OCI-LY7 (cell line): ENCODE data around the gene PRRX1. TPM values are rescaled to one million over a fixed set of nuclear protein-coding genes. Genes with fewer than 3 reads are reported as not detected.

Source experiments
- BruUV-seq: library from RNA; stranded (reverse); fragments of 400-500 nt; replicated peaks from 2 replicates; lab custom pipeline; 2021; lab: Mats Ljungman, UMichigan
- CTCF ChIA-PET: fragments of 300-600 bp; sonication (Branson Sonifier 250); formaldehyde crosslinking; loops from one replicate; lab custom pipeline; 2022; ENCODE audit warnings: antibody characterized with exemption; ENCODE audit not compliant: unreplicated experiment; lab: Charles Lee
- POLR2A ChIA-PET: fragments of 300-600 bp; sonication (Branson Sonifier 250); formaldehyde crosslinking; loops from one replicate; lab custom pipeline; 2022; ENCODE audit warnings: antibody characterized with exemption; lab: Charles Lee
- DNase-seq: peaks from one replicate; pipeline ENCODE4 v3.0.0-alpha.2; 2015; ENCODE audit warnings: low spot score
- H2AFZ ChIP-seq: fragments of 200-600 bp; sonication (generic), shearing (Covaris generic); 2 replicates; pipeline ENCODE4 v1.6.1; 2014; ENCODE audit warnings: mild to moderate bottlenecking, antibody characterized with exemption, low read length, moderate library complexity
- H3K27ac ChIP-seq: fragments of 200-600 bp; sonication (generic); 2 replicates; pipeline ENCODE4 v1.5.1; 2014; ENCODE audit warnings: mixed run types, low read depth, mild to moderate bottlenecking, moderate library complexity, low read length, inconsistent platforms; ENCODE audit not compliant: poor library complexity, severe bottlenecking
- H3K36me3 ChIP-seq: fragments of 200-600 bp; sonication (generic); 2 replicates; pipeline ENCODE4 v1.6.1; 2014; ENCODE audit warnings: mild to moderate bottlenecking, antibody characterized with exemption, low read length, moderate library complexity, mixed read lengths; ENCODE audit not compliant: insufficient read depth
- H3K4me1 ChIP-seq: fragments of 200-600 bp; sonication (generic); 2 replicates; pipeline ENCODE4 v1.5.1; 2014; ENCODE audit warnings: mild to moderate bottlenecking, low read length; ENCODE audit not compliant: insufficient read depth, poor library complexity, severe bottlenecking
- H3K4me2 ChIP-seq: fragments of 200-600 bp; sonication (generic); 2 replicates; pipeline ENCODE4 v1.6.1; 2014; ENCODE audit warnings: mild to moderate bottlenecking, low read length
- H3K4me3 ChIP-seq: fragments of 200-600 bp; sonication (generic); 2 replicates; pipeline ENCODE4 v1.5.1; 2014; ENCODE audit warnings: mild to moderate bottlenecking, low read depth, low read length; ENCODE audit not compliant: poor library complexity, severe bottlenecking
- H3K79me2 ChIP-seq: fragments of 200-600 bp; sonication (generic); 2 replicates; pipeline ENCODE4 v1.6.1; 2016; ENCODE audit warnings: low read depth, mild to moderate bottlenecking, low read length, moderate library complexity, mixed read lengths; ENCODE audit not compliant: insufficient read depth
- H3K9me2 ChIP-seq: fragments of 200-600 bp; sonication (generic); 2 replicates; pipeline ENCODE4 v1.6.1; 2016; ENCODE audit warnings: mild to moderate bottlenecking, low read length, mixed read lengths; ENCODE audit not compliant: insufficient read depth
- H3K9me3 ChIP-seq: fragments of 200-600 bp; sonication (generic); 2 replicates; pipeline ENCODE4 v1.6.1; 2014; ENCODE audit warnings: mild to moderate bottlenecking, mixed run types, low read length, mixed read lengths
- H4K20me1 ChIP-seq: fragments of 200-600 bp; sonication (generic); 2 replicates; pipeline ENCODE4 v1.6.1; 2014; ENCODE audit warnings: mild to moderate bottlenecking, antibody characterized with exemption, low read length, moderate library complexity, mixed read lengths; ENCODE audit not compliant: insufficient read depth
- EZH2phosphoT487 ChIP-seq: fragments of 200-600 bp; sonication (generic); IDR thresholded peaks from 2 replicates; pipeline ENCODE4 v1.6.1; 2018; ENCODE audit warnings: low read depth, borderline replicate concordance, mild to moderate bottlenecking, mixed run types, antibody characterized with exemption, low read length, moderate library complexity, mixed read lengths
- intact Hi-C: fragments of 100-400 bp; cut with micrococcal nuclease; formaldehyde crosslinking; loops from one replicate; pipeline ENCODE4 v1.10.0; 2022; ENCODE audit not compliant: unreplicated experiment
- total RNA-seq, 2 experiments: library from RNA; depleted of rRNA in 1 of 2; stranded (reverse); fragments of >200 nt in 1 of 2; shearing (Covaris generic) in 1 of 2; gene quantifications; 2 replicates each; pipeline ENCODE4 v1.2.3, GENCODE V29; 2014 to 2022
- TF ChIP-seq, protein P1 (sequence below): fragments of 200-600 bp; sonication (generic); conservative IDR thresholded peaks from 2 replicates; pipeline ENCODE4 v1.5.1; 2014; ENCODE audit warnings: mild to moderate bottlenecking, antibody characterized with exemption, low read length, moderate library complexity, mixed read lengths

Gene PRRX1
- total RNA-seq, 2 experiments from 2014 or later: not detected

DNA sequence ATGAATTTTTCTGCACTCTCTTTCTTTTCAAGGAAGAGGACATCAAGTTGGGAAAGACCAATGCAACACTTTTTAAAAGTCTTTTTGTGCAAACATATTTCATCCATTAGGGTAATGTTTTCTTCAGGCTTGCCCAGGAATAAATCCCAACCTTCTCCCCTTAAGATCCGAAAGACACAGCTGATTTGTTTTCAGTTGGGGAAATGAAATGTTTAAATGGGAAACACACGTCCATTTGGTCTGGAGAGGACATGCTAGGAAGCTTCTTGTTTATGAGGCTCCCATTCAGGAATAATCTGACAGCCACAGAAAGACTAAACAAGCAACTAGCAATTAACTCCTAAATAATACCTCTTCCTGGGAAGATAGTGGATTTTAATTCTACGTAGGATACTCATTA is 91.9 kb downstream of the PRRX1 start:
- Histone ChIP-seq H3K4me2 (no peak overlapping the region), H4K20me1 (no peaks in the 10 kb centered on the region), H3K4me1 (no peaks in the 10 kb centered on the region), H3K9me2 (no peaks in the 10 kb centered on the region; the same call in 1 of the 2 replicates), H3K79me2 (no peaks in the 10 kb centered on the region), H3K27ac (no peak overlapping the region), H3K9me3 (no peaks in the 10 kb centered on the region), H3K36me3 (no peaks in the 10 kb centered on the region), H3K4me3 (no peak overlapping the region), H2AFZ (no peak overlapping the region)
- intact Hi-C loops: no loop called here
- no TSS peak for BruUV-seq
- TF ChIP-seq, protein P1, sequence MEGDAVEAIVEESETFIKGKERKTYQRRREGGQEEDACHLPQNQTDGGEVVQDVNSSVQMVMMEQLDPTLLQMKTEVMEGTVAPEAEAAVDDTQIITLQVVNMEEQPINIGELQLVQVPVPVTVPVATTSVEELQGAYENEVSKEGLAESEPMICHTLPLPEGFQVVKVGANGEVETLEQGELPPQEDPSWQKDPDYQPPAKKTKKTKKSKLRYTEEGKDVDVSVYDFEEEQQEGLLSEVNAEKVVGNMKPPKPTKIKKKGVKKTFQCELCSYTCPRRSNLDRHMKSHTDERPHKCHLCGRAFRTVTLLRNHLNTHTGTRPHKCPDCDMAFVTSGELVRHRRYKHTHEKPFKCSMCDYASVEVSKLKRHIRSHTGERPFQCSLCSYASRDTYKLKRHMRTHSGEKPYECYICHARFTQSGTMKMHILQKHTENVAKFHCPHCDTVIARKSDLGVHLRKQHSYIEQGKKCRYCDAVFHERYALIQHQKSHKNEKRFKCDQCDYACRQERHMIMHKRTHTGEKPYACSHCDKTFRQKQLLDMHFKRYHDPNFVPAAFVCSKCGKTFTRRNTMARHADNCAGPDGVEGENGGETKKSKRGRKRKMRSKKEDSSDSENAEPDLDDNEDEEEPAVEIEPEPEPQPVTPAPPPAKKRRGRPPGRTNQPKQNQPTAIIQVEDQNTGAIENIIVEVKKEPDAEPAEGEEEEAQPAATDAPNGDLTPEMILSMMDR: no peak
- no peak for TF ChIP-seq EZH2phosphoT487
- DNase-seq: no peak
- POLR2A ChIA-PET: no interaction called here
- CTCF ChIA-PET: no interaction called here

DNA sequence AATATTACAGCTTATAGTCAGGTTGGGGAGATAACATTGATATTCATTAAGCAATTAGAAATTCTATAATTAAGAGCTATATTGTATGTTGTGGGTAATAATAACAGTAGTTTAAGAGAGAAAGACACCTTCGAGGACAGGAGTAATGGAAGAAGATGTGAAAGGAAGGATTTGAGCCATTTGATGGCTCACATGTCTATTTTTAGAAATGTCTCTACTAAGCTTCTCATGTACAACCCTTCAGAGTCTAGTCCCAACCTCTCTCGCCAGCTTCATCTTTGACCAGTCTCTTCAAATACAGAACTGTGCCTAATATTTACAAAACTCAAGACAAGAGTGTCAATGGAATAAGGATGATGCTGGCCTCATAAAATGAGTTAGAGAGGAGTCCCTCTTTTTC is 95.1 kb downstream of the PRRX1 start:
- DNase-seq: no peak
- Histone ChIP-seq H4K20me1 (no peaks in the 10 kb centered on the region), H3K4me2 (no peak overlapping the region), H3K4me3 (no peak overlapping the region), H3K79me2 (no peaks in the 10 kb centered on the region), H3K27ac (no peak overlapping the region), H2AFZ (no peak overlapping the region), H3K36me3 (no peaks in the 10 kb centered on the region), H3K4me1 (no peaks in the 10 kb centered on the region), H3K9me3 (no peaks in the 10 kb centered on the region), H3K9me2 (no peaks in the 10 kb centered on the region; the same call in 1 of the 2 replicates)
- BruUV-seq: no TSS peak
- POLR2A ChIA-PET: no interaction called here
- TF ChIP-seq, protein P1: no peak
- no peak for TF ChIP-seq EZH2phosphoT487
- intact Hi-C loops: no loop called here
- CTCF ChIA-PET: no interaction called here

DNA sequence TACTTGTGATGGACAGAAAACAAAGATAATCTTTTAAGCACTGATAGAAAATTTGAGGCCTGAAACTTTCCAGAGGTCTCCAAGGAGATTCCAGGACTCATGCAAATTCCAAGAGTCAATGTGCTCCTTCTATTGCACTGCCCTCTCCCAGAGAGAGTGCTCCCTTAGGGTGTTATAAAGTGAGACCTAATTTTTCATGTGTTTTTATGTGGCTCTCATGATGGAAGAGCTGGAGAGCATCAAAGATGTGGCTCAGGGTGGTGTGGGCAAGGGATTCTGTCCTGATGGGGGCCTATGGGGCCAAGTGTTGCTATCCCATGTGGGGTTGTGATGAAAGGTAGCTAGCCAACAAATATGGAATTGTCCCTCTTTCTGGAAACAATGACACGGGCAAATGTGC is 101.3 kb downstream of the PRRX1 start:
- DNase-seq: no peak
- TF ChIP-seq, protein P1: no peak
- no peak for TF ChIP-seq EZH2phosphoT487
- H3K27ac ChIP-seq: no peak overlapping the region
- ChIA-PET CTCF (no interaction called here), POLR2A (no interaction called here)
- H3K4me2 ChIP-seq: no peak overlapping the region
- no peak overlapping the region for H3K4me3 ChIP-seq
- no TSS peak for BruUV-seq
- no peaks in the 10 kb centered on the region for H3K9me2 ChIP-seq
- H3K4me1 ChIP-seq: no peaks in the 10 kb centered on the region
- no peak overlapping the region for H2AFZ ChIP-seq
- intact Hi-C loops: no loop called here
- no peaks in the 10 kb centered on the region for H3K79me2 ChIP-seq
- no peaks in the 10 kb centered on the region for H3K9me3 ChIP-seq
- no peaks in the 10 kb centered on the region for H4K20me1 ChIP-seq
- no peaks in the 10 kb centered on the region for H3K36me3 ChIP-seq
